Measurements from ENCODE around the gene GSTO2.

Gene GSTO2

DNA sequence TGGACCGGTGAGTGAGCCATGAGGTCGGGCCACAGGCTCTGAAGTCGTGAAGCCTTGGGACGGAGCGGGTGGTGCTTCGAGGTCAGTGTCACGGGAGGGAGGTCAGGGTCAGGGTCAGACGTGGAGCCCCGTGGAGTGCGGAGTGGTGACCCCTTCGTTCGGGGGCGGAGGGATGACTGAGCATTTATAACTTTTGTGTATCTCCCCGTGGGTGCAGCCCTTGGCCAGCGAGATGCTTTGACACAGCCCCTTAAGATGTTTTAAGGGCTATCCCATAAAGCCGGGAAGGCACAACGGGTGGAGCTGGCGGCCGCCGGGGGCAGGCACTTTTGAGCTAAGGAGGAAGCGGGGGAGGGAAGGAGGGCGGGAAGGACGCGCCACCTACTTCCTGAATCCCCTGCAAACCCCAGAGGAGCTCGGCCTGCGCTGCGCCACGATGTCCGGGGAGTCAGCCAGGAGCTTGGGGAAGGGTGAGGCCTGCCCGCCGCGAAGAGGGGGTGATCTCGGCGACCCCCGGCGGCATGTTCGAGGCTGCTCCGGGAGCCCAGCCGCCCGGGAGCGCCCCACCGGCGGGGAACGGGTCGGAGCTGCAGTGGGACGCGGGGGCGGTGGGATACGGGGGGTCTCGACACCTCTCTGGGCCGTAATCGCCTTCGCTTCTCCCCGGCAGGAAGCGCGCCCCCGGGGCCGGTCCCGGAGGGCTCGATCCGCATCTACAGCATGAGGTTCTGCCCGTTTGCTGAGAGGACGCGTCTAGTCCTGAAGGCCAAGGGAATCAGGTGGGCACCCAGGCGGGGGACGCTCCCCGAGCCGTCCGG, 14.3 kb upstream of the GSTO2 start, which contains the start of gene GSTO1 (continued):
- TF ChIP-seq ZNF354C (tag by site-specific recombination; IDR thresholded peaks at IDR 0.05; ENCODE audit: borderline replicate concordance, low read depth) (no peak), MEIS1 (CRISPR knock-in tag; IDR thresholded peaks at IDR 0.05; ENCODE audit: borderline replicate concordance) (no peak), ZNF521 (tag by site-specific recombination; IDR thresholded peaks at IDR 0.05) (no peak), ZNF133 (tag by site-specific recombination; IDR thresholded peaks at IDR 0.05) (no peak), ZNF529 (tag by site-specific recombination; IDR thresholded peaks at IDR 0.05; ENCODE audit: insufficient replicate concordance) (no peak), ZNF707 (tag by site-specific recombination; IDR thresholded peaks at IDR 0.05) (no peak), ZNF660 (tag by site-specific recombination; IDR thresholded peaks at IDR 0.05) (peak; percentile 51), ZFP37 (tag by site-specific recombination; IDR thresholded peaks at IDR 0.05) (peak; percentile 78; the same call in 1 of the 2 replicates), ZNF2 (tag by site-specific recombination; IDR thresholded peaks at IDR 0.05) (no peak), ZFHX2 (tag by site-specific recombination; conservative IDR thresholded peaks at IDR 0.05) (peak; percentile 93), BCL11B (tag by site-specific recombination; IDR thresholded peaks at IDR 0.05; ENCODE audit: low read depth) (no peak), ZNF10 (tag by site-specific recombination; IDR thresholded peaks at IDR 0.05) (no peak), ZNF600 (tag by site-specific recombination; IDR thresholded peaks at IDR 0.05) (peak; percentile 57), ZNF175 (tag by site-specific recombination; IDR thresholded peaks at IDR 0.05) (no peak), ZNF610 (tag by site-specific recombination; IDR thresholded peaks at IDR 0.05; ENCODE audit: borderline replicate concordance) (peak; percentile 22; the same call in 1 of the 2 replicates), ZNF837 (tag by site-specific recombination; IDR thresholded peaks at IDR 0.05) (no peak), ZBTB8A (tag by site-specific recombination; IDR thresholded peaks at IDR 0.05) (peak; percentile 81), ZNF416 (tag by site-specific recombination; IDR thresholded peaks at IDR 0.05) (no peak)
- TF ChIP-seq, protein P1, sequence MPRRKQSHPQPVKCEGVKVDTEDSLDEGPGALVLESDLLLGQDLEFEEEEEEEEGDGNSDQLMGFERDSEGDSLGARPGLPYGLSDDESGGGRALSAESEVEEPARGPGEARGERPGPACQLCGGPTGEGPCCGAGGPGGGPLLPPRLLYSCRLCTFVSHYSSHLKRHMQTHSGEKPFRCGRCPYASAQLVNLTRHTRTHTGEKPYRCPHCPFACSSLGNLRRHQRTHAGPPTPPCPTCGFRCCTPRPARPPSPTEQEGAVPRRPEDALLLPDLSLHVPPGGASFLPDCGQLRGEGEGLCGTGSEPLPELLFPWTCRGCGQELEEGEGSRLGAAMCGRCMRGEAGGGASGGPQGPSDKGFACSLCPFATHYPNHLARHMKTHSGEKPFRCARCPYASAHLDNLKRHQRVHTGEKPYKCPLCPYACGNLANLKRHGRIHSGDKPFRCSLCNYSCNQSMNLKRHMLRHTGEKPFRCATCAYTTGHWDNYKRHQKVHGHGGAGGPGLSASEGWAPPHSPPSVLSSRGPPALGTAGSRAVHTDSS (tag by site-specific recombination; IDR thresholded peaks at IDR 0.05) = no peak
- TF ChIP-seq, protein P2, sequence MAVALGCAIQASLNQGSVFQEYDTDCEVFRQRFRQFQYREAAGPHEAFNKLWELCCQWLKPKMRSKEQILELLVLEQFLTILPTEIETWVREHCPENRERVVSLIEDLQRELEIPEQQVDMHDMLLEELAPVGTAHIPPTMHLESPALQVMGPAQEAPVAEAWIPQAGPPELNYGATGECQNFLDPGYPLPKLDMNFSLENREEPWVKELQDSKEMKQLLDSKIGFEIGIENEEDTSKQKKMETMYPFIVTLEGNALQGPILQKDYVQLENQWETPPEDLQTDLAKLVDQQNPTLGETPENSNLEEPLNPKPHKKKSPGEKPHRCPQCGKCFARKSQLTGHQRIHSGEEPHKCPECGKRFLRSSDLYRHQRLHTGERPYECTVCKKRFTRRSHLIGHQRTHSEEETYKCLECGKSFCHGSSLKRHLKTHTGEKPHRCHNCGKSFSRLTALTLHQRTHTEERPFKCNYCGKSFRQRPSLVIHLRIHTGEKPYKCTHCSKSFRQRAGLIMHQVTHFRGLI (tag by site-specific recombination; IDR thresholded peaks at IDR 0.05) = peak; percentile 53; the same call in 1 of the 2 replicates
- TF ChIP-seq, protein P3, sequence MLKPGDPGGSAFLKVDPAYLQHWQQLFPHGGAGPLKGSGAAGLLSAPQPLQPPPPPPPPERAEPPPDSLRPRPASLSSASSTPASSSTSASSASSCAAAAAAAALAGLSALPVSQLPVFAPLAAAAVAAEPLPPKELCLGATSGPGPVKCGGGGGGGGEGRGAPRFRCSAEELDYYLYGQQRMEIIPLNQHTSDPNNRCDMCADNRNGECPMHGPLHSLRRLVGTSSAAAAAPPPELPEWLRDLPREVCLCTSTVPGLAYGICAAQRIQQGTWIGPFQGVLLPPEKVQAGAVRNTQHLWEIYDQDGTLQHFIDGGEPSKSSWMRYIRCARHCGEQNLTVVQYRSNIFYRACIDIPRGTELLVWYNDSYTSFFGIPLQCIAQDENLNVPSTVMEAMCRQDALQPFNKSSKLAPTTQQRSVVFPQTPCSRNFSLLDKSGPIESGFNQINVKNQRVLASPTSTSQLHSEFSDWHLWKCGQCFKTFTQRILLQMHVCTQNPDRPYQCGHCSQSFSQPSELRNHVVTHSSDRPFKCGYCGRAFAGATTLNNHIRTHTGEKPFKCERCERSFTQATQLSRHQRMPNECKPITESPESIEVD (tag by site-specific recombination; IDR thresholded peaks at IDR 0.05) = no peak
- TF ChIP-seq, protein P4, sequence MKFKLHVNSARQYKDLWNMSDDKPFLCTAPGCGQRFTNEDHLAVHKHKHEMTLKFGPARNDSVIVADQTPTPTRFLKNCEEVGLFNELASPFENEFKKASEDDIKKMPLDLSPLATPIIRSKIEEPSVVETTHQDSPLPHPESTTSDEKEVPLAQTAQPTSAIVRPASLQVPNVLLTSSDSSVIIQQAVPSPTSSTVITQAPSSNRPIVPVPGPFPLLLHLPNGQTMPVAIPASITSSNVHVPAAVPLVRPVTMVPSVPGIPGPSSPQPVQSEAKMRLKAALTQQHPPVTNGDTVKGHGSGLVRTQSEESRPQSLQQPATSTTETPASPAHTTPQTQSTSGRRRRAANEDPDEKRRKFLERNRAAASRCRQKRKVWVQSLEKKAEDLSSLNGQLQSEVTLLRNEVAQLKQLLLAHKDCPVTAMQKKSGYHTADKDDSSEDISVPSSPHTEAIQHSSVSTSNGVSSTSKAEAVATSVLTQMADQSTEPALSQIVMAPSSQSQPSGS (tag by site-specific recombination; IDR thresholded peaks at IDR 0.05; ENCODE audit: low read depth) = no peak
- TF ChIP-seq, protein P5, sequence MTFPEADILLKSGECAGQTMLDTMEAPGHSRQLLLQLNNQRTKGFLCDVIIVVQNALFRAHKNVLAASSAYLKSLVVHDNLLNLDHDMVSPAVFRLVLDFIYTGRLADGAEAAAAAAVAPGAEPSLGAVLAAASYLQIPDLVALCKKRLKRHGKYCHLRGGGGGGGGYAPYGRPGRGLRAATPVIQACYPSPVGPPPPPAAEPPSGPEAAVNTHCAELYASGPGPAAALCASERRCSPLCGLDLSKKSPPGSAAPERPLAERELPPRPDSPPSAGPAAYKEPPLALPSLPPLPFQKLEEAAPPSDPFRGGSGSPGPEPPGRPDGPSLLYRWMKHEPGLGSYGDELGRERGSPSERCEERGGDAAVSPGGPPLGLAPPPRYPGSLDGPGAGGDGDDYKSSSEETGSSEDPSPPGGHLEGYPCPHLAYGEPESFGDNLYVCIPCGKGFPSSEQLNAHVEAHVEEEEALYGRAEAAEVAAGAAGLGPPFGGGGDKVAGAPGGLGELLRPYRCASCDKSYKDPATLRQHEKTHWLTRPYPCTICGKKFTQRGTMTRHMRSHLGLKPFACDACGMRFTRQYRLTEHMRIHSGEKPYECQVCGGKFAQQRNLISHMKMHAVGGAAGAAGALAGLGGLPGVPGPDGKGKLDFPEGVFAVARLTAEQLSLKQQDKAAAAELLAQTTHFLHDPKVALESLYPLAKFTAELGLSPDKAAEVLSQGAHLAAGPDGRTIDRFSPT (tag by site-specific recombination; IDR thresholded peaks at IDR 0.05) = peak; percentile 85
- TF ChIP-seq, protein P6, sequence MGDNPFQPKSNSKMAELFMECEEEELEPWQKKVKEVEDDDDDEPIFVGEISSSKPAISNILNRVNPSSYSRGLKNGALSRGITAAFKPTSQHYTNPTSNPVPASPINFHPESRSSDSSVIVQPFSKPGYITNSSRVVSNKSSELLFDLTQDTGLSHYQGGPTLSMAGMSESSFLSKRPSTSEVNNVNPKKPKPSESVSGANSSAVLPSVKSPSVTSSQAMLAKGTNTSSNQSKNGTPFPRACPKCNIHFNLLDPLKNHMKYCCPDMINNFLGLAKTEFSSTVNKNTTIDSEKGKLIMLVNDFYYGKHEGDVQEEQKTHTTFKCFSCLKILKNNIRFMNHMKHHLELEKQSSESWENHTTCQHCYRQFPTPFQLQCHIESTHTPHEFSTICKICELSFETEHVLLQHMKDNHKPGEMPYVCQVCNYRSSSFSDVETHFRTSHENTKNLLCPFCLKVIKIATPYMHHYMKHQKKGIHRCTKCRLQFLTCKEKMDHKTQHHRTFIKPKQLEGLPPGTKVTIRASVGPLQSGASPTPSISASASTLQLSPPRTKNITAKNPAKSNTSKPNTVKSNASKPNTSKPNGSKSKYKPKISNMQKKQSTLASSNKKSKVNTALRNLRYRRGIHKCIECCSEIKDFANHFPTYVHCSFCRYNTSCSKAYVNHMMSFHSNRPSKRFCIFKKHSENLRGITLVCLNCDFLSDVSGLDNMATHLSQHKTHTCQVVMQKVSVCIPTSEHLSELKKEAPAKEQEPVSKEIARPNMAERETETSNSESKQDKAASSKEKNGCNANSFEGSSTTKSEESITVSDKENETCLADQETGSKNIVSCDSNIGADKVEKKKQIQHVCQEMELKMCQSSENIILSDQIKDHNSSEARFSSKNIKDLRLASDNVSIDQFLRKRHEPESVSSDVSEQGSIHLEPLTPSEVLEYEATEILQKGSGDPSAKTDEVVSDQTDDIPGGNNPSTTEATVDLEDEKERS (tag by site-specific recombination; IDR thresholded peaks at IDR 0.05) = no peak
- TF ChIP-seq, protein P7, sequence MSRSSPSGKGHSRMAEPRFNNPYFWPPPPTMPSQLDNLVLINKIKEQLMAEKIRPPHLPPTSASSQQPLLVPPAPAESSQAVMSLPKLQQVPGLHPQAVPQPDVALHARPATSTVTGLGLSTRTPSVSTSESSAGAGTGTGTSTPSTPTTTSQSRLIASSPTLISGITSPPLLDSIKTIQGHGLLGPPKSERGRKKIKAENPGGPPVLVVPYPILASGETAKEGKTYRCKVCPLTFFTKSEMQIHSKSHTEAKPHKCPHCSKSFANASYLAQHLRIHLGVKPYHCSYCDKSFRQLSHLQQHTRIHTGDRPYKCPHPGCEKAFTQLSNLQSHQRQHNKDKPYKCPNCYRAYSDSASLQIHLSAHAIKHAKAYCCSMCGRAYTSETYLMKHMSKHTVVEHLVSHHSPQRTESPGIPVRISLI (tag by site-specific recombination; IDR thresholded peaks at IDR 0.05) = no peak
